NCI-H2227 treated with DMSO at 0.1 percent for 48 hours (cell line): ENCODE measurements around the gene ITPRIP.
A peak's percentile ranks its signal among the peaks of the same experiment; 100 is the strongest.

Experiments used
- DNase-seq: peaks from one replicate; lab custom pipeline; 2025; lab: John Stamatoyannopoulos, UW

The ITPRIP gene

GRCh38 chr10:104337985-104338735 is at the start of gene ITPRIP:
Gene ITPRIP, minus strand, starts transcription at chr10:104338465. Its CDS starts 22,414 bp downstream, at chr10:104316051.
- DNase-seq, result peak; percentile 27

- no peak for DNase-seq
Measured at GRCh38 chr10:104387130-104387888, 49.0 kb upstream of the ITPRIP start.

GRCh38 chr10:104380336-104380735 is 42.1 kb upstream of the ITPRIP start:
- DNase-seq, result no peak

GRCh38 chr10:104376784-104377300 is 38.6 kb upstream of the ITPRIP start:
- no peak for DNase-seq

- no peak for DNase-seq
Measured at GRCh38 chr10:104374591-104374990, 36.3 kb upstream of the ITPRIP start.

GRCh38 chr10:104371753-104372152 is 33.5 kb upstream of the ITPRIP start:
- DNase-seq, result no peak

GRCh38 chr10:104368381-104368780 is 30.1 kb upstream of the ITPRIP start:
- no peak for DNase-seq

- DNase-seq, result no peak
Measured at GRCh38 chr10:104367904-104368303, 29.6 kb upstream of the ITPRIP start.

GRCh38 chr10:104359811-104360210 is 21.5 kb upstream of the ITPRIP start:
- no peak for DNase-seq

GRCh38 chr10:104353325-104354048 is 15.2 kb upstream of the ITPRIP start, which contains the start of gene CFAP58:
Gene CFAP58, plus strand, starts transcription at chr10:104353833. Its CDS starts 65 bp downstream, at chr10:104353898.
- DNase-seq, result peak; percentile 85

GRCh38 chr10:104351919-104352318 is 13.7 kb upstream of the ITPRIP start:
- no peak for DNase-seq

GRCh38 chr10:104351061-104351702 is 12.9 kb upstream of the ITPRIP start:
- no peak for DNase-seq

GRCh38 chr10:104350127-104350635 is 11.9 kb upstream of the ITPRIP start:
- DNase-seq, result peak; percentile 7

- no peak for DNase-seq
Measured at GRCh38 chr10:104349623-104350126, 11.4 kb upstream of the ITPRIP start.

- DNase-seq, result no peak
Measured at GRCh38 chr10:104348601-104349000, 10.3 kb upstream of the ITPRIP start.

- DNase-seq, result no peak
Measured at GRCh38 chr10:104347295-104348045, 9.2 kb upstream of the ITPRIP start.

- no peak for DNase-seq
Measured at GRCh38 chr10:104345941-104346340, 7.7 kb upstream of the ITPRIP start.

GRCh38 chr10:104345515-104345914 is 7.2 kb upstream of the ITPRIP start:
- DNase-seq, result no peak

- no peak for DNase-seq
Measured at GRCh38 chr10:104344219-104344618, 6.0 kb upstream of the ITPRIP start.

- no peak for DNase-seq
Measured at GRCh38 chr10:104342941-104343411, 4.7 kb upstream of the ITPRIP start.
